ENCODE measurements around the gene EPHA3. TPM values are rescaled to one million over a fixed set of nuclear protein-coding genes. Genes with fewer than 3 reads are reported as not detected.

Gene EPHA3
- total and polyA plus RNA-seq, 2 donors (not counting 1 experiment from before 2014, with no cell fraction given): 0.23 to 0.99 TPM

DNA sequence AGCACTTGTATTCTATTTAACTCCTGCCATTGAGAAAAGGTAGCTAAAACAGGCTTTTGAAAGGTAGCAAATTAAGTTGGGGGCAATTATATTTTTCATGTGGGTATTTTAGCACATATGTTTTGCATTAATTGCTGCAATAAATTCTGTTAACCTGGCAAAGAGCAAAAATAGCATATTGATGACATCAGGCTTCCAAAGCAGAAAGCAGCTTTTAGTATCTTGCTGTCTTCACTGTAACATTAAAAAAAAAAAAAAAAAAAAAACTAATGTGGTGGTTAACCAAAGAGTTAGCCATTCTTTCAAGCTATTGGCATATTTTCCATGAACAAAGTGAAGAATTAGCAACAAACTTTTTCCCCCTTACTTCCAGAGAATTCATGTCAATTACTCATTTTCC is 9.1 kb downstream of the EPHA3 start:
- no peak overlapping the region for H2AFZ ChIP-seq (ENCODE audit: low read length)
- H3K4me3 ChIP-seq (replicated peaks in 1 of 4; ENCODE audit: control extremely low read depth in 1 of 4, insufficient read depth in 1 of 4, low read depth in 3 of 4, low read length in 4 of 4): no peak overlapping the region
- H3K27ac ChIP-seq (ENCODE audit: insufficient read depth, low read length): no peak overlapping the region
- no peaks in the 10 kb centered on the region for H3K9me3 ChIP-seq (ENCODE audit: control insufficient read depth, insufficient read depth, low read depth, low read length)
- no peaks in the 10 kb centered on the region for H3K36me3 ChIP-seq (ENCODE audit: control insufficient read depth, insufficient read depth, low read length)
- peak; percentile 14 to 69 for DNase-seq (ENCODE audit: low read depth in 2 of 2)
- no peaks in the 10 kb centered on the region for H3K79me2 ChIP-seq (ENCODE audit: control insufficient read depth, insufficient read depth, low read length)
- TF ChIP-seq, protein P1, sequence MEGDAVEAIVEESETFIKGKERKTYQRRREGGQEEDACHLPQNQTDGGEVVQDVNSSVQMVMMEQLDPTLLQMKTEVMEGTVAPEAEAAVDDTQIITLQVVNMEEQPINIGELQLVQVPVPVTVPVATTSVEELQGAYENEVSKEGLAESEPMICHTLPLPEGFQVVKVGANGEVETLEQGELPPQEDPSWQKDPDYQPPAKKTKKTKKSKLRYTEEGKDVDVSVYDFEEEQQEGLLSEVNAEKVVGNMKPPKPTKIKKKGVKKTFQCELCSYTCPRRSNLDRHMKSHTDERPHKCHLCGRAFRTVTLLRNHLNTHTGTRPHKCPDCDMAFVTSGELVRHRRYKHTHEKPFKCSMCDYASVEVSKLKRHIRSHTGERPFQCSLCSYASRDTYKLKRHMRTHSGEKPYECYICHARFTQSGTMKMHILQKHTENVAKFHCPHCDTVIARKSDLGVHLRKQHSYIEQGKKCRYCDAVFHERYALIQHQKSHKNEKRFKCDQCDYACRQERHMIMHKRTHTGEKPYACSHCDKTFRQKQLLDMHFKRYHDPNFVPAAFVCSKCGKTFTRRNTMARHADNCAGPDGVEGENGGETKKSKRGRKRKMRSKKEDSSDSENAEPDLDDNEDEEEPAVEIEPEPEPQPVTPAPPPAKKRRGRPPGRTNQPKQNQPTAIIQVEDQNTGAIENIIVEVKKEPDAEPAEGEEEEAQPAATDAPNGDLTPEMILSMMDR (conservative IDR thresholded peaks at IDR 0.05 in 1 of 2, IDR thresholded peaks at IDR 0.05 in 1 of 2; ENCODE audit: low read depth in 1 of 2, low read length in 2 of 2): no peak
- no peak for TF ChIP-seq EZH2 (IDR thresholded peaks at IDR 0.05; ENCODE audit: low read length, missing control alignments)
- no peaks in the 10 kb centered on the region for H4K20me1 ChIP-seq (ENCODE audit: control insufficient read depth, extremely low read depth, insufficient read depth, low read length)
- H3K9ac ChIP-seq (ENCODE audit: insufficient read depth, low read length): no peak overlapping the region
- no peaks in the 10 kb centered on the region for H3K27me3 ChIP-seq (ENCODE audit: control insufficient read depth, insufficient read depth, low read length)
- peaks cover 2% of the 10 kb centered on the region for H3K4me1 ChIP-seq (ENCODE audit: control insufficient read depth, extremely low read depth, insufficient read depth, low read length)
- no peak overlapping the region for H3K4me2 ChIP-seq (ENCODE audit: extremely low read depth, insufficient read depth, low read length)

GRCh38 chr3:89138048-89138447 is 30.6 kb downstream of the EPHA3 start:
- DNase-seq (ENCODE audit: low read depth in 2 of 2): no peak
- H3K9ac ChIP-seq (ENCODE audit: insufficient read depth, low read length): no peak overlapping the region

GRCh38 chr3:89139870-89140269 is 32.4 kb downstream of the EPHA3 start:
- no peaks in the 10 kb centered on the region for H3K79me2 ChIP-seq (ENCODE audit: control insufficient read depth, insufficient read depth, low read length)
- no peak for DNase-seq (ENCODE audit: low read depth in 2 of 2)
- H3K4me1 ChIP-seq (ENCODE audit: control insufficient read depth, extremely low read depth, insufficient read depth, low read length): no peaks in the 10 kb centered on the region
- no peak overlapping the region for H2AFZ ChIP-seq (ENCODE audit: low read length)
- H3K36me3 ChIP-seq (ENCODE audit: control insufficient read depth, insufficient read depth, low read length): no peaks in the 10 kb centered on the region
- TF ChIP-seq, protein P1 (conservative IDR thresholded peaks at IDR 0.05 in 1 of 2, IDR thresholded peaks at IDR 0.05 in 1 of 2; ENCODE audit: low read depth in 1 of 2, low read length in 2 of 2): no peak
- no peak for TF ChIP-seq EZH2 (IDR thresholded peaks at IDR 0.05; ENCODE audit: low read length, missing control alignments)
- H3K27me3 ChIP-seq (ENCODE audit: control insufficient read depth, insufficient read depth, low read length): no peaks in the 10 kb centered on the region
- no peaks in the 10 kb centered on the region for H4K20me1 ChIP-seq (ENCODE audit: control insufficient read depth, extremely low read depth, insufficient read depth, low read length)
- H3K9ac ChIP-seq (ENCODE audit: insufficient read depth, low read length): no peak overlapping the region
- no peak overlapping the region for H3K4me3 ChIP-seq (replicated peaks in 1 of 4; ENCODE audit: control extremely low read depth in 1 of 4, insufficient read depth in 1 of 4, low read depth in 3 of 4, low read length in 4 of 4)
- H3K27ac ChIP-seq (ENCODE audit: insufficient read depth, low read length): no peak overlapping the region
- no peak overlapping the region for H3K4me2 ChIP-seq (ENCODE audit: extremely low read depth, insufficient read depth, low read length)
- no peaks in the 10 kb centered on the region for H3K9me3 ChIP-seq (ENCODE audit: control insufficient read depth, insufficient read depth, low read depth, low read length)

More at GRCh38 chr3:89138048-89138447, 30.6 kb downstream of the EPHA3 start:
- Histone ChIP-seq H3K79me2 (ENCODE audit: control insufficient read depth, insufficient read depth, low read length) (no peaks in the 10 kb centered on the region), H4K20me1 (ENCODE audit: control insufficient read depth, extremely low read depth, insufficient read depth, low read length) (no peaks in the 10 kb centered on the region), H3K4me1 (ENCODE audit: control insufficient read depth, extremely low read depth, insufficient read depth, low read length) (no peaks in the 10 kb centered on the region), H2AFZ (ENCODE audit: low read length) (no peak overlapping the region), H3K4me2 (ENCODE audit: extremely low read depth, insufficient read depth, low read length) (no peak overlapping the region), H3K9me3 (ENCODE audit: control insufficient read depth, insufficient read depth, low read depth, low read length) (no peaks in the 10 kb centered on the region), H3K27me3 (ENCODE audit: control insufficient read depth, insufficient read depth, low read length) (no peaks in the 10 kb centered on the region), H3K36me3 (ENCODE audit: control insufficient read depth, insufficient read depth, low read length) (no peaks in the 10 kb centered on the region), H3K27ac (ENCODE audit: insufficient read depth, low read length) (no peak overlapping the region), H3K4me3 (replicated peaks in 1 of 4; ENCODE audit: control extremely low read depth in 1 of 4, insufficient read depth in 1 of 4, low read depth in 3 of 4, low read length in 4 of 4) (no peak overlapping the region)
- TF ChIP-seq, protein P1 (conservative IDR thresholded peaks at IDR 0.05 in 1 of 2, IDR thresholded peaks at IDR 0.05 in 1 of 2; ENCODE audit: low read depth in 1 of 2, low read length in 2 of 2): no peak
- TF ChIP-seq EZH2 (IDR thresholded peaks at IDR 0.05; ENCODE audit: low read length, missing control alignments): no peak

All from fibroblast of lung (primary cell).